OCI-LY3 (cell line): Measurements from ENCODE around the gene RND3.

Experiments
- H2AFZ ChIP-seq: fragments of 200-600, 300-600 bp; shearing (Covaris generic); 2 replicates; pipeline ENCODE4 v1.6.0; 2014; ENCODE audit warnings: antibody characterized with exemption, low read depth, low read length
- H3K27ac ChIP-seq: fragments of 200-600, 300-600 bp; sonication (generic); 2 replicates; pipeline ENCODE4 v1.5.1; 2014; ENCODE audit warnings: mild to moderate bottlenecking, low read length, moderate library complexity, mixed read lengths
- H3K27me3 ChIP-seq: fragments of 200-600, 300-600 bp; sonication (generic); 2 replicates; pipeline ENCODE4 v1.6.1; 2014; ENCODE audit warnings: low read depth, low read length, mixed read lengths
- H3K36me3 ChIP-seq: fragments of 200-600, 300-600 bp; sonication (generic); replicated peaks from 2 replicates; pipeline ENCODE3; 2014; ENCODE audit warnings: low read depth, low read length, mixed read lengths
- H3K4me1 ChIP-seq: fragments of 300-600, 200-600 bp; sonication (generic); 2 replicates; pipeline ENCODE4 v1.6.1; 2014; ENCODE audit warnings: low read length, mixed read lengths
- H3K4me2 ChIP-seq: fragments of 200-600, 300-600 bp; sonication (generic); 2 replicates; pipeline ENCODE4 v1.6.1; 2014; ENCODE audit warnings: low read length, mixed read lengths
- H3K4me3 ChIP-seq: fragments of 300-600, 200-600 bp; sonication (generic); 2 replicates; pipeline ENCODE4 v1.5.1; 2014; ENCODE audit warnings: antibody characterized with exemption, mild to moderate bottlenecking, low read length, moderate library complexity
- H3K79me2 ChIP-seq: fragments of 300-600, 200-600 bp; shearing (Covaris generic); 2 replicates; pipeline ENCODE4 v1.6.1; 2014; ENCODE audit warnings: mild to moderate bottlenecking, low read length, mixed read lengths
- H3K9ac ChIP-seq: fragments of 300-600, 200-600 bp; shearing (Covaris generic); 2 replicates; pipeline ENCODE4 v1.6.0; 2014; ENCODE audit warnings: mild to moderate bottlenecking, low read length, moderate library complexity
- H3K9me3 ChIP-seq: fragments of 200-600, 300-600 bp; shearing (Covaris generic); 2 replicates; pipeline ENCODE4 v1.6.1; 2014; ENCODE audit warnings: low read length, mixed read lengths; ENCODE audit not compliant: insufficient read depth
- H4K20me1 ChIP-seq: fragments of 200-600, 300-600 bp; sonication (generic); 2 replicates; pipeline ENCODE4 v1.6.1; 2016; ENCODE audit warnings: low read length, mixed read lengths; ENCODE audit not compliant: insufficient read depth
- CTCF ChIP-seq: fragments of 200-600, 300-600 bp; sonication (generic); IDR thresholded peaks from 2 replicates; pipeline ENCODE4 v1.5.1; 2014; ENCODE audit warnings: antibody characterized with exemption, low read length, low read depth
- EZH2phosphoT487 ChIP-seq: fragments of 200-600 bp; shearing (Covaris generic); IDR thresholded peaks from 2 replicates; pipeline ENCODE4 v1.6.1; 2018; ENCODE audit warnings: antibody characterized with exemption, mixed run types, low read depth

The RND3 gene

GRCh38 chr2:150418916-150419315, 68.6 kb downstream of the RND3 start:
- Histone ChIP-seq H3K9ac (no peak overlapping the region), H3K4me1 (no peaks in the 10 kb centered on the region), H3K9me3 (no peaks in the 10 kb centered on the region), H3K36me3 (no peaks in the 10 kb centered on the region), H3K27me3 (peaks cover 9% of the 10 kb centered on the region; the same call in 1 of the 2 replicates), H3K4me2 (no peak overlapping the region), H2AFZ (no peak overlapping the region), H4K20me1 (no peaks in the 10 kb centered on the region), H3K27ac (no peak overlapping the region), H3K4me3 (no peak overlapping the region), H3K79me2 (no peaks in the 10 kb centered on the region)
- no peak for TF ChIP-seq EZH2phosphoT487
- no peak for TF ChIP-seq CTCF
